Lung (tissue), 12 donors: ENCODE measurements around the gene SLC18A3. TPM values are rescaled to one million over a fixed set of nuclear protein-coding genes. Genes with fewer than 3 reads are reported as not detected.

Experiments used
- ATAC-seq: fragments of 200-7000 bp; cut with Tn5 transposase; one replicate; pipeline ENCODE4 v1.9.1; 2020; ENCODE audit warnings: moderate number of reproducible peaks; ENCODE audit not compliant: insufficient read depth, low FRiP score
- DNase-seq, 3 donors: peaks; one replicate each; pipeline ENCODE4 v3.0.0-alpha.2; 2013 to 2017
- H3K27ac ChIP-seq, 2 donors: one replicate each; pipeline ENCODE4 v1.5.1; 2013; ENCODE audit warnings: mild to moderate bottlenecking in 2 of 2, moderate library complexity in 2 of 2, control low read depth in 1 of 2, inconsistent platforms in 1 of 2, low read depth in 1 of 2, low read length in 1 of 2
- H3K27me3 ChIP-seq, 3 donors: one replicate each; pipeline ENCODE4 v1.5.1; 2013; ENCODE audit warnings: low read length in 2 of 3; ENCODE audit not compliant: control insufficient read depth in 3 of 3, insufficient read depth in 3 of 3
- H3K36me3 ChIP-seq, 4 donors: one replicate each; pipeline ENCODE4 v1.5.1; 2013; ENCODE audit warnings: low read length in 4 of 4, mild to moderate bottlenecking in 1 of 4, moderate library complexity in 1 of 4; ENCODE audit not compliant: control insufficient read depth in 4 of 4, insufficient read depth in 4 of 4
- H3K4me1 ChIP-seq, 5 donors: one replicate each; pipeline ENCODE4 v1.5.1; 2013; ENCODE audit warnings: low read length in 5 of 5, mild to moderate bottlenecking in 2 of 5, moderate library complexity in 1 of 5; ENCODE audit not compliant: control insufficient read depth in 5 of 5, insufficient read depth in 5 of 5
- H3K4me3 ChIP-seq: one replicate; pipeline ENCODE4 v1.5.1; 2013; ENCODE audit warnings: mild to moderate bottlenecking, control low read depth, moderate library complexity
- H3K9ac ChIP-seq, 2 donors: one replicate each; pipeline ENCODE4 v1.5.1; 2013; ENCODE audit warnings: low read length in 2 of 2, control low read depth in 1 of 2; ENCODE audit not compliant: insufficient read depth in 1 of 2
- H3K9me3 ChIP-seq, 4 donors: one replicate each; pipeline ENCODE4 v1.5.1; 2013; ENCODE audit warnings: low read length in 3 of 4, mild to moderate bottlenecking in 1 of 4, moderate library complexity in 1 of 4; ENCODE audit not compliant: control insufficient read depth in 4 of 4, insufficient read depth in 3 of 4
- CTCF ChIP-seq: IDR thresholded peaks from 2 replicates; pipeline ENCODE4 v1.5.1; 2012; ENCODE audit warnings: mild to moderate bottlenecking; ENCODE audit errors: control extremely low read depth, extremely low read depth
- WGBS, 2 donors: extraction: QIAGEN DNeasy Blood & Tissue Kit; methylation state at CpG; one replicate each; pipeline ENCODE4 v1.1.7; 2013; 5-methylcytosine and 5-hydroxymethylcytosine counted together
- polyA plus RNA-seq, 2 donors: library from polyadenylated mRNA; stranded (reverse); fragments of 200-250 nt; gene quantifications; one replicate each; pipeline ENCODE4 v1.2.1, GENCODE V29; 2013
- total RNA-seq, 2 donors: library from RNA; depleted of rRNA in 1 of 2; stranded (reverse); fragments of >200 nt in 1 of 2; gene quantifications; one replicate each; pipeline ENCODE4 v1.2.1, GENCODE V29; 2014 to 2021
- donor health status: control.
- donor health status: control.
- donor health status: Bipolar disorder and iron deficiency.
- donor health status: healthy.
- donor health status: DM: yes; HTN: yes; CAD: no.

Gene SLC18A3
- total and polyA plus RNA-seq, 4 donors: not detected

- Histone ChIP-seq H3K9ac (no peak overlapping the region), H3K9me3 (peaks cover 0 to 18% (median 0%) of the 10 kb centered on the region in 4 donors), H3K27me3 (peaks cover 0 to 63% (median 51%) of the 10 kb centered on the region in 3 donors), H3K36me3 (no peaks in the 10 kb centered on the region), H3K4me3 (no peak overlapping the region), H3K4me1 (peaks cover 0 to 15% (median 3%) of the 10 kb centered on the region in 5 donors), H3K27ac (no peak overlapping the region)
- TF ChIP-seq CTCF: no peak
- no peak for ATAC-seq
- DNase-seq: peak in 1 of 3 donors; percentile 19
- WGBS, 2 donors: 1 to 3% methylated on average over 53 to 62 of the region's 62 CpGs
These were observed 612 bp upstream of the SLC18A3 start for GRCh38 chr10:49609283-49610113.

- DNase-seq: peak in 1 of 3 donors; percentile 6
- Histone ChIP-seq H3K27ac (no peak overlapping the region), H3K9me3 (peaks cover 0 to 18% (median 0%) of the 10 kb centered on the region in 4 donors), H3K36me3 (no peaks in the 10 kb centered on the region), H3K27me3 (peaks cover 0 to 74% (median 59%) of the 10 kb centered on the region in 3 donors), H3K4me1 (peaks cover 0 to 15% (median 3%) of the 10 kb centered on the region in 5 donors), H3K4me3 (no peak overlapping the region), H3K9ac (no peak overlapping the region)
- WGBS, 2 donors: 3 to 5% methylated on average over 51 to 72 of the region's 72 CpGs
- ATAC-seq: no peak
- TF ChIP-seq CTCF: no peak
These were observed 502 bp downstream of the SLC18A3 start for GRCh38 chr10:49610458-49611165.

GRCh38 chr10:49611166-49611815, 1.2 kb downstream of the SLC18A3 start:
- DNase-seq (peak in 1 of 3 donors; percentile 14), ATAC-seq (no peak)
- WGBS, 2 donors: 6 to 9% methylated on average over 63 of the region's 63 CpGs
- no peaks in the 10 kb centered on the region for H3K36me3 ChIP-seq
- peaks cover 0 to 81% (median 59%) of the 10 kb centered on the region in 3 donors for H3K27me3 ChIP-seq
- no peak overlapping the region for H3K27ac ChIP-seq
- H3K4me1 ChIP-seq: peaks cover 0 to 17% (median 4%) of the 10 kb centered on the region in 5 donors
- H3K9me3 ChIP-seq: peaks cover 0 to 18% (median 0%) of the 10 kb centered on the region in 4 donors
- H3K9ac ChIP-seq: no peak overlapping the region
- TF ChIP-seq CTCF: no peak
- H3K4me3 ChIP-seq: no peak overlapping the region
